IMR-90 (cell line): ENCODE data around the gene PTX3. TPM values are rescaled to one million over a fixed set of nuclear protein-coding genes. Genes with fewer than 3 reads are reported as not detected.

Experiments
- ATAC-seq: fragments of 200-7000 bp; cut with Tn5 transposase; 2 replicates; pipeline ENCODE4 v1.9.1; 2020; ENCODE audit warnings: low read depth, mild to moderate bottlenecking, moderate library complexity
- BruUV-seq: library from RNA; stranded (reverse); fragments of 400-500 nt; replicated peaks from 2 replicates; lab custom pipeline; 2021; lab: Mats Ljungman, UMichigan
- CTCF ChIA-PET: fragments of 300-600 bp; formaldehyde crosslinking; extraction: SDS; loops from one replicate; lab custom pipeline; 2021; ENCODE audit warnings: antibody characterized with exemption; lab: Yijun Ruan, JAX
- POLR2A ChIA-PET: fragments of 300-600 bp; sonication (Branson Sonifier 250); formaldehyde crosslinking; loops from one replicate; lab custom pipeline; 2022; ENCODE audit warnings: antibody characterized with exemption; ENCODE audit not compliant: unreplicated experiment; lab: Charles Lee
- DNase-seq: peaks from one replicate; pipeline ENCODE4 v3.0.0; 2013
- H2AFZ ChIP-seq: replicated peaks from 2 replicates; pipeline ENCODE3; 2013; ENCODE audit warnings: low read length, mild to moderate bottlenecking; ENCODE audit not compliant: poor library complexity
- H2AK5ac ChIP-seq: 2 replicates; pipeline ENCODE4 v1.6.1; 2013; ENCODE audit warnings: low read depth, low read length, inconsistent platforms
- H2AK9ac ChIP-seq: replicated peaks from 2 replicates; pipeline ENCODE3; 2013; ENCODE audit warnings: mild to moderate bottlenecking, low read depth, low read length, moderate library complexity; ENCODE audit not compliant: poor library complexity
- H2BK120ac ChIP-seq: 2 replicates; pipeline ENCODE4 v1.6.1; 2013; ENCODE audit warnings: low read depth, low read length, inconsistent platforms
- H2BK15ac ChIP-seq: 3 replicates; pipeline ENCODE4 v1.6.1; 2013; ENCODE audit warnings: low read depth, low read length, inconsistent platforms
- H2BK20ac ChIP-seq: 2 replicates; pipeline ENCODE4 v1.6.1; 2013; ENCODE audit warnings: low read depth, mild to moderate bottlenecking, inconsistent platforms, low read length, moderate library complexity
- H2BK5ac ChIP-seq: 2 replicates; pipeline ENCODE4 v1.6.1; 2013; ENCODE audit warnings: mild to moderate bottlenecking, low read depth, low read length, inconsistent platforms; ENCODE audit not compliant: poor library complexity, severe bottlenecking
- H3K14ac ChIP-seq: replicated peaks from 2 replicates; pipeline ENCODE4 v1.6.1; 2013; ENCODE audit warnings: low read depth, low read length, inconsistent platforms
- H3K18ac ChIP-seq: 2 replicates; pipeline ENCODE4 v1.6.1; 2013; ENCODE audit warnings: low read depth, low read length, control low read depth
- H3K23ac ChIP-seq: 2 replicates; pipeline ENCODE4 v1.6.1; 2013; ENCODE audit warnings: low read depth, low read length, inconsistent platforms
- H3K27ac ChIP-seq: 2 replicates; pipeline ENCODE4 v1.5.1; 2013; ENCODE audit warnings: mild to moderate bottlenecking, control low read depth, low read length; ENCODE audit not compliant: insufficient read depth
- H3K27me3 ChIP-seq: 2 replicates; pipeline ENCODE4 v1.6.1; 2013; ENCODE audit warnings: low read length; ENCODE audit not compliant: control insufficient read depth, insufficient read depth
- H3K36me3 ChIP-seq: 2 replicates; pipeline ENCODE4 v1.6.1; 2013; ENCODE audit warnings: low read length, mixed read lengths; ENCODE audit not compliant: control insufficient read depth, insufficient read depth
- H3K4ac ChIP-seq: 2 replicates; pipeline ENCODE4 v1.6.1; 2013; ENCODE audit warnings: low read depth, low read length, inconsistent platforms
- H3K4me1 ChIP-seq: 2 replicates; pipeline ENCODE4 v1.6.1; 2013; ENCODE audit warnings: low read length, mixed read lengths; ENCODE audit not compliant: control insufficient read depth, insufficient read depth
- H3K4me2 ChIP-seq: 2 replicates; pipeline ENCODE4 v1.6.1; 2013; ENCODE audit warnings: low read depth, mild to moderate bottlenecking, control low read depth, low read length, moderate library complexity
- H3K4me3 ChIP-seq: 2 replicates; pipeline ENCODE4 v1.5.1; 2013; ENCODE audit warnings: low read depth, mild to moderate bottlenecking, control low read depth, low read length, moderate library complexity; ENCODE audit not compliant: insufficient read depth
- H3K56ac ChIP-seq: 2 replicates; pipeline ENCODE4 v1.6.1; 2013; ENCODE audit warnings: low read length, inconsistent platforms; ENCODE audit not compliant: insufficient read depth; ENCODE audit errors: extremely low read depth
- H3K79me1 ChIP-seq, 2 experiments: 2 replicates each; pipeline ENCODE4 v1.6.1; 2013; ENCODE audit warnings: low read length in 2 of 2, inconsistent platforms in 1 of 2, low read depth in 1 of 2
- H3K9ac ChIP-seq: 2 replicates; pipeline ENCODE4 v1.6.1; 2013; ENCODE audit warnings: low read depth, low read length, control low read depth
- H3K9me1 ChIP-seq: 2 replicates; pipeline ENCODE4 v1.6.1; 2013; ENCODE audit warnings: low read length, inconsistent platforms; ENCODE audit not compliant: insufficient read depth
- H3K9me3 ChIP-seq: 2 replicates; pipeline ENCODE4 v1.6.1; 2013; ENCODE audit warnings: low read length; ENCODE audit not compliant: control insufficient read depth, insufficient read depth
- H4K20me1 ChIP-seq: 2 replicates; pipeline ENCODE4 v1.6.1; 2013; ENCODE audit warnings: low read length, inconsistent platforms; ENCODE audit not compliant: insufficient read depth
- H4K5ac ChIP-seq: 2 replicates; pipeline ENCODE4 v1.6.1; 2013; ENCODE audit warnings: mild to moderate bottlenecking, low read depth, low read length, control low read depth
- H4K8ac ChIP-seq, 2 experiments: 2 replicates each; pipeline ENCODE4 v1.6.1; 2013; ENCODE audit warnings: low read depth in 2 of 2, low read length in 2 of 2, control low read depth in 1 of 2, inconsistent platforms in 1 of 2
- H4K91ac ChIP-seq: 2 replicates; pipeline ENCODE4 v1.6.1; 2013; ENCODE audit warnings: low read depth, low read length, inconsistent platforms; ENCODE audit not compliant: insufficient read depth
- NFE2L2 ChIP-seq: fragments of 150-350 bp; IDR thresholded peaks from 2 replicates; pipeline ENCODE4 v1.6.1; 2016; ENCODE audit warnings: low read depth, mild to moderate bottlenecking, low read length
- dilution Hi-C: fragments of 300-500 bp; cut with HindIII; formaldehyde crosslinking; loops from one replicate; pipeline ENCODE4 v1.14.3; 2018; ENCODE audit warnings: low sequenced_read_pairs; ENCODE audit not compliant: unreplicated experiment
- in situ Hi-C: fragments of 300-500 bp; cut with MboI; formaldehyde crosslinking; loops from 3 replicates; pipeline ENCODE4 v1.14.3; 2019; ENCODE audit warnings: low sequenced_read_pairs, inconsistent platforms, mixed read lengths
- intact Hi-C: fragments of 100-400 bp; cut with micrococcal nuclease; formaldehyde crosslinking; loops from 2 replicates; pipeline ENCODE4 v1.10.0; 2022
- polyA plus RNA-seq, 3 experiments: library from polyadenylated mRNA; depleted of rRNA; stranded (reverse); fragments of >200 nt; gene quantifications; 2 replicates each; pipeline ENCODE4 v1.2.3, GENCODE V29; 2012; ENCODE audit warnings: low replicate concordance in 1 of 3
- total RNA-seq: library from RNA; depleted of rRNA; stranded (reverse); fragments of >200 nt; gene quantifications from 2 replicates; pipeline ENCODE4 v1.2.3, GENCODE V29; 2012

PTX3 gene
- total and polyA plus RNA-seq, 2 of the 4 experiments (the other 2 are of a cell fraction) = 97.9 to 135 TPM

DNA sequence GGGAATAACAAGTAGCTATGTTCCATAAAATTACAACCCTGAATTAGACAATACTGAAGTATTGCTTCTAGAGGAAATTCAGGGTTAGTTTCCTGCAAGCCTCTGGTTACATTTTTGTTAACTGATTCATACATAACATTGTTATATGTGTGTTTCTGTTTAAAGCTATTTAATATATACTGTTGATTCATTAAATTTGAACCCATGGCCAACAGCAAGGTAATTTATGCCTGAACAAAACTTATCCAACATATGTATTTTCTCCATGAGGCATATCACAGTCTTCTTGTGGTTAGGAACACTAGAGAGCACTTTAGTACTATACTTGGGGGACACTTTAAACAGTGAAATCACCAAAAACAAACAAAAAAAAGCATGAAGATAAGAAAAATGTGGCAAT lies 47.7 kb upstream of the PTX3 start:
- Histone ChIP-seq H3K9ac (no peak overlapping the region), H2BK15ac (no peak overlapping the region), H3K36me3 (no peaks in the 10 kb centered on the region), H3K4me1 (peaks cover 11% of the 10 kb centered on the region), H2BK5ac (peak overlapping the region; percentile 43), H2AFZ (no peak overlapping the region), H3K27me3 (no peaks in the 10 kb centered on the region), H2BK20ac (no peak overlapping the region), H3K56ac (no peak overlapping the region), H3K14ac (no peak overlapping the region), H3K23ac (no peak overlapping the region), H4K20me1 (no peaks in the 10 kb centered on the region), H3K4me2 (peak overlapping the region; percentile 27; the same call in 1 of the 2 replicates), H3K9me3 (no peaks in the 10 kb centered on the region), H2BK120ac (peak overlapping the region; percentile 24; the same call in 1 of the 2 replicates), H3K9me1 (no peaks in the 10 kb centered on the region), H4K8ac (peak overlapping the region in 1 of 2 experiments; percentile 56; a peak in 1 of 4 replicates), H2AK5ac (no peak overlapping the region), H4K91ac (no peak overlapping the region), H3K79me1 (no peaks in the 10 kb centered on the region), H3K27ac (no peak overlapping the region), H3K4me3 (no peak overlapping the region), H4K5ac (no peak overlapping the region), H3K4ac (peak overlapping the region; percentile 46; the same call in 1 of the 2 replicates), H3K18ac (0 out of 2 replicates have a peak overlapping the region, but pooled peaks have one; percentile 2), H2AK9ac (no peak overlapping the region)
- POLR2A ChIA-PET = no interaction called here
- ATAC-seq (peak; percentile 79), DNase-seq (peak; percentile 76)
- no peak for TF ChIP-seq NFE2L2
- intact Hi-C loops = no loop called here
- dilution Hi-C loops = no loop called here
- BruUV-seq = no TSS peak
- CTCF ChIA-PET = interaction anchor here (1.0 kb wide), 1 partner anchor 104 kb away, joined by 3 read pairs; no protein-coding TSS in a partner anchor
- in situ Hi-C loops = no loop called here
